GM13977 (cell line): ENCODE results near the gene HNRNPC.
"Not testable (repeated sequence)": the region's sequence is repeated elsewhere in the genome, so short reads cannot be mapped to it uniquely, and the experiment has no call there.

Experiments used
- DNase-seq: peaks from one replicate; pipeline ENCODE4 v3.0.0; 2012; ENCODE audit warnings: low spot score
- in situ Hi-C: fragments of 300-500 bp; cut with MboI; formaldehyde crosslinking; loops from one replicate; pipeline ENCODE4 v1.12.0; 2022; ENCODE audit warnings: low sequenced_read_pairs, low pct_unique_long_range_greater_than_20kb, mixed read lengths, inconsistent platforms; ENCODE audit not compliant: unreplicated experiment
- TF ChIP-seq, protein P1 (sequence below): IDR thresholded peaks from 2 replicates; pipeline ENCODE4 v1.5.1; 2012; ENCODE audit warnings: mild to moderate bottlenecking, control low read depth; ENCODE audit not compliant: insufficient read depth; ENCODE audit errors: extremely low read depth, missing control alignments

Gene HNRNPC

DNA sequence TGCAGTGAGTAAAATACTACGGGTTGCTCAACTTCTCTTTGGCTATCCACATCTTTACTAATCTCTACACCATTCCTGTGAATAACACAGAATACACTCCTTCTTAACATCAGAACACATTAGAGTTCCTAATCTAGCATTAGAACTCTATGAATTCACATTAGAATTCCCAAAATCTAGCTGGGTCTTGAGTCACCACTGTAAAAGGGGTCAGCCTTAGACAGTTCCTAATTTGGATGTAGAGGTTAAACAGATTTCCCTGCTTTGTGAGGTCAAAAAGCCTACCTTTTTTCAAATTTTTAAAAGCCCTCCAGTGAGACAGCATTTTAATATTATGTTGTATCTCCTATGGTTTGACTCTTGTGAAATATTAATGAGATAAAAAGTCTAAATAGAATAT lies 7.4 kb downstream of the HNRNPC start:
- in situ Hi-C loops, result no loop called here
- DNase-seq, result no peak
- TF ChIP-seq, protein P1, sequence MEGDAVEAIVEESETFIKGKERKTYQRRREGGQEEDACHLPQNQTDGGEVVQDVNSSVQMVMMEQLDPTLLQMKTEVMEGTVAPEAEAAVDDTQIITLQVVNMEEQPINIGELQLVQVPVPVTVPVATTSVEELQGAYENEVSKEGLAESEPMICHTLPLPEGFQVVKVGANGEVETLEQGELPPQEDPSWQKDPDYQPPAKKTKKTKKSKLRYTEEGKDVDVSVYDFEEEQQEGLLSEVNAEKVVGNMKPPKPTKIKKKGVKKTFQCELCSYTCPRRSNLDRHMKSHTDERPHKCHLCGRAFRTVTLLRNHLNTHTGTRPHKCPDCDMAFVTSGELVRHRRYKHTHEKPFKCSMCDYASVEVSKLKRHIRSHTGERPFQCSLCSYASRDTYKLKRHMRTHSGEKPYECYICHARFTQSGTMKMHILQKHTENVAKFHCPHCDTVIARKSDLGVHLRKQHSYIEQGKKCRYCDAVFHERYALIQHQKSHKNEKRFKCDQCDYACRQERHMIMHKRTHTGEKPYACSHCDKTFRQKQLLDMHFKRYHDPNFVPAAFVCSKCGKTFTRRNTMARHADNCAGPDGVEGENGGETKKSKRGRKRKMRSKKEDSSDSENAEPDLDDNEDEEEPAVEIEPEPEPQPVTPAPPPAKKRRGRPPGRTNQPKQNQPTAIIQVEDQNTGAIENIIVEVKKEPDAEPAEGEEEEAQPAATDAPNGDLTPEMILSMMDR, result no peak

DNA sequence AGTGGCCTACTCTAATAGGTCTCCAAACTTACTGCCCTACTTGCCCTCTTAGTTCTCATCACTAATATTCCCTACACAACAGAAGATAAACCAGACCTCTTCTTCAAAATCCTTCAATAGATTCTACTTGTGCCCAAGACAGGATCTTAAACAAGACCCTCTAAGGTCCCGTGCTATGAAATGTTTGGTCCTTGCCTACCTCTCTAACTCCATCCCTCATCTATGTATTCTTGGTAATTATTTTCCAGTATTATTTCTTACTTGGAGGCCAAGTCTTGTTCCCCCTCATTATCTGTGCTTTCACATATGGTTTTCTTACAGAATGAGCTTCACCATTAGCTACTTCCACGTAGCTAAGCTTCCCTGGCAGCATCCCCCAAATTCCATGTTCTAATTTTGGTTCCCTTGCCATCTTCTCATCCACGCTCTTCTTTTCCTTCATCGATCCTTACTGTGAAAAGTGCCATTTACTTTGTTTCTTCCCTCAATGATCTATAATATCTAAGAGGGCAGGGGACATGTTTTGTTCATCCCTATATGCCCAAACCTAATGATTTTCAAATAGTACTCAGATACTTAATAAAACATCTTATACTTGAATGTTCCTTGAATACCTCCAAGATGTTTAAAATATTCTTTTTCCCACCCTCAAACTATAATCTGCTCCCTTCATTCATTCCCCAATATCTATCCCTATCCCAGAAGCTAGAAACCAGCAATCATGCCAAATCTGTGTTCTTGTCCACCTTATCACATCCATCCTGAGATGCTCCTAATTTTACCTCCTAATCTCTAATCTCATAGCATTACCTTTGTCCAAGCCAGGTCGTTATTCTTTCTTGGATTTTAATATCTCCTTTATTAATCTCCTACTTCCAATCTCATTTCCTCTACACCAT lies 10.1 kb downstream of the HNRNPC start:
- DNase-seq, result no peak
- in situ Hi-C loops, result no loop called here
- TF ChIP-seq, protein P1, result no peak

DNA sequence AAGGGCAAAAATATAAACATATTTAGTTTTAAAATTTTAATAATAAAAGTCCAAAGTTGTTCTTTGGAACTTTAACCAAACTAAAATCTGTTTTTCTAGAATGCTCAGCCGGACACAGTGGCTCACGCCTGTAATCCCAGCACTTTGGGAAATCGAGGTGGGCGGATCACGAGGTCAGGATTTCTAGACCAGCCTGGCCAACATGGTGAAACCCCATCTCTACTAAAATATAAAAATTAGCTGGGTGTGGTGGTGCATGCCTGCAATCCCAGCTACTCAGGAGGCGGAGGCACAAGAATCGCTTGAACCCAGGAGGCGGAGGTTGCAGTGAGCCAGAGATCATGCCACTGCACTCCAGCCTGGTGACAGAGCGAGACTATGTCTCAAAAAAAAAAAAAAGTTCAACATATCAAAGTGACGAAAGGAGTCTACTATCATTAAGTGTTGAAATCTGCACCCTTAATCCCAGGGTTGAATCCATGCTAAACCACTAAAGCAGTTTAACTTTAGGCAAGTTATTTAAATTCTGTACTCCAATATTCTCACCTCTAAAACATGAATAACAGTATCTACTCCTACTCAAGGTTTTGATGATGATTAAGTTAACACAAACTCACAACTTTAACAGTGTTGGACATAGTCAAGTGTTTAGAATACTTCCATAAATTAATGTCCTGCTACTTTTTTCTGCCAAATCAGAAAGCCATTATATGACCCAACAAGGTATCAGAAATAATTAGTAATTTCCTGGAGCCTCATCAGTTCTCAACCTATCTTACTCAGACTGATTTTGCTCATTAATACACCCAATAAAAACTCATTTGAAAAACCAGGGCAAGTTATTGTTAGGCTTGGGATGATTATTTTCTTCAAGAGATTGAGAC lies 11.0 kb downstream of the HNRNPC start:
- TF ChIP-seq, protein P1, result no peak
- no peak for DNase-seq
- in situ Hi-C loops, result no loop called here

DNA sequence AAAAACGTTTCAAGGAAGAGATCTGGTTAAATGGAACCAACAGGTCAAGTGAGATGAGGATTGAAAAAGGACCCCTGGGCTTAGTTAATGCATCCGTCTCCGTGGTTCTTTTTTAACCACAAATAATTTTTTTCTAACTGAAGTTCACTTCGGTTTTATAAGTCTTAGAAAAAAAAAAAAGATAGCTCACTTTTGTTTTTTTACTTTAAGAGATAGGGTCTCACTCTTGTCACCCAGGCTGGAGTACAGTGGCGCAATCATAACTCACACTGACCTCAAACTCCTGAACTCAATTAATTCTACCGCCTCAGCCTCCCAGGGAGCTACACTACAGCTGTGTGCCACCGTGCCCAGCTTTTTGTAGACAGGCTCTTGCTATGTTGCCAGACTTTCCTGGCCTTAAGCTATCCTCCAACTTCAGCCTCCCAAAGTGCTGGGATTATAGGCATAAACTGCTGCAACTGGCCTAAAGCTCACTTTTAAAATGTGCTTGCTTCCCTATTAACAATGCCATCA lies 11.8 kb downstream of the HNRNPC start:
- DNase-seq, result no peak
- in situ Hi-C loops, result no loop called here
- TF ChIP-seq, protein P1, result no peak

DNA sequence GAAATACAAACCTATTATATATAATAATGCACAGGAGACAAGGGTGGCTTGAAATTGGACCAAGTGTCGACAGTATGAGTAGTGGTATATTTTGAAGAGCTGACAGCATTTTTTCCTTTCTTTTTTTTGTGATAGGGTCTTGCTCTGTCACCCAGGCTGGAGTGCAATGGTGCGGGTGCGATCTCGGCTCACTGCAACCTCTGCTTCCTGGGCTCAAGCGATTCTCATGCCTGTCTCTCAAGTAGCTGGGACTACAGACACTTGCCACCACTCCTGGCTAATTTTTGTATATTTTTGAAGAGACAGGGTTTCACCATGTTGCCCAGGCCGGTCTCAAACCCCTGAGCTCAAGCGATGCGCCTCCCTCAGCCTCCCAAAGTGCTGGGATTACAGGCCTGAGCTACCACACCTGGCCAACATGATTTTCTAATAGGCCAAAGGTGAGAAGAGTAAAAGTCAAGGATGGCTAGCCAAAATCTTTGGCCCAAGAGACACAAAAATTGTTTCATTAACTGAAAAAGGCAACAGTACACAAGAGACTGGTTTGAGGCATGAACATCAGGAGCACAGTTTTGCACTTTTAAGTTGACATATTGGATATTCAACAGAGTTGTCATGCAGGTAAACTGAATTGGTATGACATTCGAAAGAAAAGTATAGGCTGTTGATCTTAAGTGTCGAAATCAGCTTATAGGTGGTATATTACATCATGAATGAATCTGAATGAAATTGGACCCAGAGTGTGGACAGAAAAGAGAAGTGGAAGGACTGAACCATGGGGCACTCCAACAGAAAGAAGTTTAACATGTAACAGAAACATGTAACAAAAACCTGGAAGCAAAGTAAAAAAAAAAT lies 12.5 kb downstream of the HNRNPC start:
- in situ Hi-C loops, result no loop called here
- TF ChIP-seq, protein P1, result no peak
- no peak for DNase-seq

DNA sequence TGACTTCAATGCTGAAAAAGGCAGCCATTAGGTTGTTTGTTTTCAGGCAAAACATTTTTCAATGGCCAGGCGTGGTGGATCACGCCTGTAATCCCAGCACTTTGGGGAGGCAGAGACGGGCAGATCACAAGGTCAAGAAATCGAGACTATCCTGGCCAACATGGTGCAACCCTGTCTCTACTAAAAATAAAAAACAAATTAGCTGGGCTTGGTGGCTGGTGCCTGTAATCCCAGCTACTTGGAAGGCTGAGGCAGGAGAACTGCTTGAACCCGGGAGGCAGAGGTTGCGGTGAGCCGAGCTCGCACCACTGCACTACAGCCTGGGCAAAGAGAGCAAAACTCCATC lies 13.2 kb downstream of the HNRNPC start:
- DNase-seq, in situ Hi-C loops: not testable (repeated sequence)
